HepG2 (cell line): ENCODE measurements around the gene MMP25.

Experiments
- KDM2A ChIP-seq: sonication (generic); formaldehyde crosslinking; IDR thresholded peaks from 2 replicates; pipeline ENCODE4 v1.4.0; 2020; ENCODE audit warnings: low read depth, missing genetic modification reagents, borderline replicate concordance
- PHF8 ChIP-seq: sonication (generic); formaldehyde crosslinking; IDR thresholded peaks from 2 replicates; pipeline ENCODE4 v1.5.0; 2020; ENCODE audit warnings: missing genetic modification reagents
- ZNF30 ChIP-seq: sonication (generic); formaldehyde crosslinking; IDR thresholded peaks from 2 replicates; pipeline ENCODE4 v1.5.0; 2020; ENCODE audit warnings: mild to moderate bottlenecking, missing genetic modification reagents
- ZSCAN20 ChIP-seq: sonication (generic); formaldehyde crosslinking; IDR thresholded peaks from 2 replicates; pipeline ENCODE4 v1.4.0; 2020; ENCODE audit warnings: missing genetic modification reagents, mild to moderate bottlenecking, borderline replicate concordance
- TF ChIP-seq, protein P1 (sequence below): sonication (generic); formaldehyde crosslinking; IDR thresholded peaks from 2 replicates; pipeline ENCODE4 v1.5.1; 2020; ENCODE audit warnings: mild to moderate bottlenecking, missing genetic modification reagents, moderate library complexity

DNA sequence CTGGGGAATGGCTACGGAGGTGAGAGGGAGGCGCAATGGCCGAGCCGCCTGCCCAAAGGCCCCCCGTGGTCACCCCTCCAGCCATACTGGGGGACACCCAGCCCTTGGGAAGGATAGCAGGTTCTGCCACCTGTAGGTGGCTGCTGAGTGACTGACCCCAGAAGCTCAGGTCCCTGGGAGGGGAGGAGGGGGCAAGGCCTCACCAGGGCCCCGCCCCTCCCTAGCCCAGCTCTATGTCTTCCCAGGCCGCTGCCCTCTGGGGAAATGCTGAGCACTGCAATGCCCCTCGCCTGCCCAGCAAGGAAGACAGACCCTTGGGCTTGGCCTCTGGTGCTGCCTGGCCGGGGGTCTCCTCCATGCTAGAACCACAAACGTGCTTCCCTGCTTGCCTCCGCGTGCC, 45.0 kb upstream of the MMP25 start:
- TF ChIP-seq KDM2A (no peak), ZSCAN20 (CRISPR knock-in tag) (no peak), ZNF30 (CRISPR knock-in tag) (no peak), PHF8 (CRISPR knock-in tag) (no peak)
- TF ChIP-seq, protein P1, sequence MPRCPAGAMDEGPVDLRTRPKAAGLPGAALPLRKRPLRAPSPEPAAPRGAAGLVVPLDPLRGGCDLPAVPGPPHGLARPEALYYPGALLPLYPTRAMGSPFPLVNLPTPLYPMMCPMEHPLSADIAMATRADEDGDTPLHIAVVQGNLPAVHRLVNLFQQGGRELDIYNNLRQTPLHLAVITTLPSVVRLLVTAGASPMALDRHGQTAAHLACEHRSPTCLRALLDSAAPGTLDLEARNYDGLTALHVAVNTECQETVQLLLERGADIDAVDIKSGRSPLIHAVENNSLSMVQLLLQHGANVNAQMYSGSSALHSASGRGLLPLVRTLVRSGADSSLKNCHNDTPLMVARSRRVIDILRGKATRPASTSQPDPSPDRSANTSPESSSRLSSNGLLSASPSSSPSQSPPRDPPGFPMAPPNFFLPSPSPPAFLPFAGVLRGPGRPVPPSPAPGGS (CRISPR knock-in tag): no peak
